HEK293 (cell line): ENCODE data around the gene LRRC74A.

Experiments used
- CTCF ChIA-PET: fragments of 350-600 bp; formaldehyde crosslinking; extraction: SDS; loops from one replicate; lab custom pipeline; 2021; ENCODE audit warnings: antibody characterized with exemption; lab: Yijun Ruan, JAX
- POLR2A ChIA-PET: fragments of 300-600 bp; formaldehyde crosslinking; extraction: SDS; loops from one replicate; lab custom pipeline; 2020; ENCODE audit warnings: antibody characterized with exemption, inconsistent platforms; lab: Yijun Ruan, JAX
- H3K27ac ChIP-seq: fragments of 200-500 bp; sonication (Bioruptor generic); 2 replicates; pipeline ENCODE4 v1.5.1; 2014; ENCODE audit warnings: low read depth, low read length, control low read depth, inconsistent platforms; ENCODE audit errors: extremely low read depth
- H3K36me3 ChIP-seq, 2 experiments: fragments of 200-500 bp in 1 of 2; sonication (Bioruptor generic) in 1 of 2; 1 replicate in 1 of 2; 2 replicates in 1 of 2; pipeline ENCODE4 v1.5.1; 2014 to 2017; ENCODE audit warnings: inconsistent platforms in 2 of 2, low read length in 2 of 2; ENCODE audit not compliant: control insufficient read depth in 2 of 2, insufficient read depth in 1 of 2
- H3K4me1 ChIP-seq: fragments of 200-500 bp; sonication (Bioruptor generic); 2 replicates; pipeline ENCODE4 v1.5.1; 2014; ENCODE audit warnings: mild to moderate bottlenecking, low read length, inconsistent platforms; ENCODE audit not compliant: control insufficient read depth, insufficient read depth
- H3K4me3 ChIP-seq: 2 replicates; pipeline ENCODE4 v1.5.1; 2011; ENCODE audit warnings: low read depth, mild to moderate bottlenecking, control low read depth, low read length, moderate library complexity
- H3K9me3 ChIP-seq: fragments of 200-500 bp; sonication (Bioruptor generic); 2 replicates; pipeline ENCODE4 v1.5.1; 2014; ENCODE audit warnings: low read depth, low read length, inconsistent platforms; ENCODE audit not compliant: control insufficient read depth, insufficient read depth
- GLIS2 ChIP-seq: fragments of 450-650 bp; formaldehyde crosslinking; IDR thresholded peaks from 2 replicates; pipeline ENCODE4 v1.5.1; 2016; ENCODE audit warnings: missing biosample characterization, missing genetic modification characterization
- SP3 ChIP-seq: fragments of 450-650 bp; formaldehyde crosslinking; IDR thresholded peaks from 2 replicates; pipeline ENCODE4 v1.5.1; 2016; ENCODE audit warnings: missing biosample characterization, missing genetic modification characterization
- TRIM28 ChIP-seq: IDR thresholded peaks from 2 replicates; pipeline ENCODE4 v1.6.1; 2011; ENCODE audit warnings: low read length, control low read depth, borderline replicate concordance
- ZBTB17 ChIP-seq: fragments of 450-650 bp; formaldehyde crosslinking; IDR thresholded peaks from 2 replicates; pipeline ENCODE4 v1.5.1; 2016; ENCODE audit warnings: missing biosample characterization, missing genetic modification characterization
- ZBTB20 ChIP-seq: fragments of 450-650 bp; formaldehyde crosslinking; IDR thresholded peaks from 2 replicates; pipeline ENCODE4 v1.5.1; 2016; ENCODE audit warnings: missing biosample characterization, missing genetic modification characterization
- ZFP37 ChIP-seq: fragments of 450-650 bp; formaldehyde crosslinking; IDR thresholded peaks from 2 replicates; pipeline ENCODE4 v1.5.1; 2016; ENCODE audit warnings: missing biosample characterization, missing genetic modification characterization
- ZNF121 ChIP-seq: fragments of 450-650 bp; formaldehyde crosslinking; IDR thresholded peaks from 2 replicates; pipeline ENCODE4 v1.5.1; 2016; ENCODE audit warnings: missing biosample characterization, missing genetic modification characterization
- ZNF155 ChIP-seq: fragments of 450-650 bp; formaldehyde crosslinking; IDR thresholded peaks from 2 replicates; pipeline ENCODE4 v1.5.1; 2016; ENCODE audit warnings: missing biosample characterization, missing genetic modification characterization
- ZNF169 ChIP-seq: fragments of 450-650 bp; formaldehyde crosslinking; IDR thresholded peaks from 2 replicates; pipeline ENCODE4 v1.5.1; 2016; ENCODE audit warnings: missing biosample characterization, missing genetic modification characterization
- ZNF202 ChIP-seq: fragments of 450-650 bp; formaldehyde crosslinking; IDR thresholded peaks from 2 replicates; pipeline ENCODE4 v1.5.1; 2016; ENCODE audit warnings: missing biosample characterization, missing genetic modification characterization, borderline replicate concordance
- ZNF26 ChIP-seq: fragments of 450-650 bp; formaldehyde crosslinking; IDR thresholded peaks from 2 replicates; pipeline ENCODE4 v1.5.1; 2016; ENCODE audit warnings: missing biosample characterization, missing genetic modification characterization
- ZNF302 ChIP-seq: fragments of 450-650 bp; formaldehyde crosslinking; IDR thresholded peaks from 2 replicates; pipeline ENCODE4 v1.5.1; 2016; ENCODE audit warnings: missing biosample characterization, missing genetic modification characterization, low read depth
- ZNF529 ChIP-seq: fragments of 450-650 bp; formaldehyde crosslinking; IDR thresholded peaks from 2 replicates; pipeline ENCODE4 v1.5.1; 2017; ENCODE audit warnings: missing genetic modification characterization, missing biosample characterization; ENCODE audit not compliant: insufficient replicate concordance
- ZNF585B ChIP-seq: fragments of 450-650 bp; formaldehyde crosslinking; IDR thresholded peaks from 2 replicates; pipeline ENCODE4 v1.5.1; 2016; ENCODE audit warnings: missing biosample characterization, missing genetic modification characterization
- ZNF626 ChIP-seq: fragments of 450-650 bp; sonication (Bioruptor Pico); formaldehyde crosslinking; IDR thresholded peaks from 2 replicates; pipeline ENCODE4 v1.5.1; 2018; ENCODE audit warnings: missing biosample characterization, missing genetic modification characterization, inconsistent platforms
- ZNF658 ChIP-seq: fragments of 450-650 bp; formaldehyde crosslinking; IDR thresholded peaks from 2 replicates; pipeline ENCODE4; 2016; ENCODE audit warnings: missing biosample characterization, missing genetic modification characterization
- ZNF664 ChIP-seq: fragments of 450-650 bp; formaldehyde crosslinking; IDR thresholded peaks from 2 replicates; pipeline ENCODE4 v1.5.1; 2016; ENCODE audit warnings: missing biosample characterization, missing genetic modification characterization
- ZNF785 ChIP-seq: fragments of 450-650 bp; formaldehyde crosslinking; IDR thresholded peaks from 2 replicates; pipeline ENCODE4 v1.5.1; 2016; ENCODE audit warnings: missing biosample characterization, missing genetic modification characterization
- ZXDB ChIP-seq: fragments of 450-650 bp; formaldehyde crosslinking; IDR thresholded peaks from 2 replicates; pipeline ENCODE4 v1.5.1; 2016; ENCODE audit warnings: missing biosample characterization, missing genetic modification characterization
- TF ChIP-seq, protein P1 (sequence below): fragments of 450-650 bp; formaldehyde crosslinking; conservative IDR thresholded peaks from 2 replicates; pipeline ENCODE4 v1.5.1; 2016; ENCODE audit warnings: low read depth, missing biosample characterization, missing genetic modification characterization
- TF ChIP-seq, protein P2 (sequence below): fragments of 450-650 bp; formaldehyde crosslinking; IDR thresholded peaks from 2 replicates; pipeline ENCODE4 v1.5.1; 2016; ENCODE audit warnings: missing biosample characterization, missing genetic modification characterization, borderline replicate concordance
- TF ChIP-seq, protein P3 (sequence below): fragments of 450-650 bp; formaldehyde crosslinking; IDR thresholded peaks from 2 replicates; pipeline ENCODE4 v1.5.1; 2016; ENCODE audit warnings: missing biosample characterization, missing genetic modification characterization, borderline replicate concordance

The LRRC74A gene

DNA sequence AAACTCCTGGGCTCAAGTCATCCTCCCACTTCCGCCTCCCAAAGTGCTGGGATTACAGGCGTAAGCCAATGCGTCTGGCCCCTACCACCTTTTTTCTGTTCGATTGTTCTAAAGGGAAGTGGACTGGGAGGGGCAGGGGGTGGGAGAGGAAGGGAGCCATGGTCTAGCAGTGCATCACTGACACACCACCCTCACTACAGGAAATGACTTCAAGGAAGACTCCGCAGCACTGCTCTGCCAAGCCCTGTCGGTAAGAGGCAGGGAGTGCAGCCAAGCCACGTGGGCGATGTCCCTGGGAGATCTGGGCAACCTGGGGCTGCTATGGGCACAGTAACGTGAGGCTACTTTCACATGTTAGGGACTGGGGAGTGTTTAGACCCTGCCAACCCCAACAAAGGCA, 18.0 kb downstream of the LRRC74A start (continued):
- TF ChIP-seq ZFP37 (no peak), SP3 (tag by site-specific recombination) (no peak), ZNF626 (tag by site-specific recombination) (no peak), ZNF585B (no peak), ZNF155 (tag by site-specific recombination) (no peak)
- TF ChIP-seq, protein P1, sequence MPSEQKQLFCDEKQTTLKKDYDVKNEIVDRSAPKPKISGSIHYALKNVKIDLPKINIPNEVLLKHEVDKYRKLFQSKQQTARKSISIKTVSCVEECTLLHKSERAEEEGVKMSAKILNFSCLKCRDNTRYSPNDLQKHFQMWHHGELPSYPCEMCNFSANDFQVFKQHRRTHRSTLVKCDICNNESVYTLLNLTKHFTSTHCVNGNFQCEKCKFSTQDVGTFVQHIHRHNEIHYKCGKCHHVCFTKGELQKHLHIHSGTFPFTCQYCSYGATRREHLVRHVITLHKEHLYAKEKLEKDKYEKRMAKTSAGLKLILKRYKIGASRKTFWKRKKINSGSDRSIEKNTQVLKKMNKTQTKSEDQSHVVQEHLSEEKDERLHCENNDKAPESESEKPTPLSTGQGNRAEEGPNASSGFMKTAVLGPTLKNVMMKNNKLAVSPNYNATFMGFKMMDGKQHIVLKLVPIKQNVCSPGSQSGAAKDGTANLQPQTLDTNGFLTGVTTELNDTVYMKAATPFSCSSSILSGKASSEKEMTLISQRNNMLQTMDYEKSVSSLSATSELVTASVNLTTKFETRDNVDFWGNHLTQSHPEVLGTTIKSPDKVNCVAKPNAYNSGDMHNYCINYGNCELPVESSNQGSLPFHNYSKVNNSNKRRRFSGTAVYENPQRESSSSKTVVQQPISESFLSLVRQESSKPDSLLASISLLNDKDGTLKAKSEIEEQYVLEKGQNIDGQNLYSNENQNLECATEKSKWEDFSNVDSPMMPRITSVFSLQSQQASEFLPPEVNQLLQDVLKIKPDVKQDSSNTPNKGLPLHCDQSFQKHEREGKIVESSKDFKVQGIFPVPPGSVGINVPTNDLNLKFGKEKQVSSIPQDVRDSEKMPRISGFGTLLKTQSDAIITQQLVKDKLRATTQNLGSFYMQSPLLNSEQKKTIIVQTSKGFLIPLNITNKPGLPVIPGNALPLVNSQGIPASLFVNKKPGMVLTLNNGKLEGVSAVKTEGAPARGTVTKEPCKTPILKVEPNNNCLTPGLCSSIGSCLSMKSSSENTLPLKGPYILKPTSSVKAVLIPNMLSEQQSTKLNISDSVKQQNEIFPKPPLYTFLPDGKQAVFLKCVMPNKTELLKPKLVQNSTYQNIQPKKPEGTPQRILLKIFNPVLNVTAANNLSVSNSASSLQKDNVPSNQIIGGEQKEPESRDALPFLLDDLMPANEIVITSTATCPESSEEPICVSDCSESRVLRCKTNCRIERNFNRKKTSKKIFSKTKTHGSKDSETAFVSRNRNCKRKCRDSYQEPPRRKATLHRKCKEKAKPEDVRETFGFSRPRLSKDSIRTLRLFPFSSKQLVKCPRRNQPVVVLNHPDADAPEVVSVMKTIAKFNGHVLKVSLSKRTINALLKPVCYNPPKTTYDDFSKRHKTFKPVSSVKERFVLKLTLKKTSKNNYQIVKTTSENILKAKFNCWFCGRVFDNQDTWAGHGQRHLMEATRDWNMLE (tag by site-specific recombination): no peak
- TF ChIP-seq, all 188 proteins: peak for 0

GRCh38 chr14:76846331-76847047, 20.3 kb downstream of the LRRC74A start:
- CTCF ChIA-PET: interaction anchor here (0.7 to 1.3 kb wide), 4 partner anchors 62 to 360 kb away, joined by 3 to 7 read pairs (median 4); no protein-coding TSS in a partner anchor
- no peaks in the 10 kb centered on the region for H3K9me3 ChIP-seq
- no peak overlapping the region for H3K27ac ChIP-seq
- POLR2A ChIA-PET: no interaction called here
- no peak overlapping the region for H3K4me3 ChIP-seq
- no peaks in the 10 kb centered on the region for H3K36me3 ChIP-seq
- H3K4me1 ChIP-seq: no peaks in the 10 kb centered on the region
- TF ChIP-seq ZNF121 (tag by site-specific recombination): no peak
- TF ChIP-seq ZNF26 (tag by site-specific recombination): no peak
- no peak for TF ChIP-seq ZNF202 (tag by site-specific recombination)
- TF ChIP-seq GLIS2 (tag by site-specific recombination): no peak
- TF ChIP-seq, protein P2, sequence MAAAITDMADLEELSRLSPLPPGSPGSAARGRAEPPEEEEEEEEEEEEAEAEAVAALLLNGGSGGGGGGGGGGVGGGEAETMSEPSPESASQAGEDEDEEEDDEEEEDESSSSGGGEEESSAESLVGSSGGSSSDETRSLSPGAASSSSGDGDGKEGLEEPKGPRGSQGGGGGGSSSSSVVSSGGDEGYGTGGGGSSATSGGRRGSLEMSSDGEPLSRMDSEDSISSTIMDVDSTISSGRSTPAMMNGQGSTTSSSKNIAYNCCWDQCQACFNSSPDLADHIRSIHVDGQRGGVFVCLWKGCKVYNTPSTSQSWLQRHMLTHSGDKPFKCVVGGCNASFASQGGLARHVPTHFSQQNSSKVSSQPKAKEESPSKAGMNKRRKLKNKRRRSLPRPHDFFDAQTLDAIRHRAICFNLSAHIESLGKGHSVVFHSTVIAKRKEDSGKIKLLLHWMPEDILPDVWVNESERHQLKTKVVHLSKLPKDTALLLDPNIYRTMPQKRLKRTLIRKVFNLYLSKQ (tag by site-specific recombination): no peak
- TF ChIP-seq ZBTB17: no peak
- TF ChIP-seq TRIM28: no peak
- TF ChIP-seq ZXDB (tag by site-specific recombination): no peak
- TF ChIP-seq ZNF169: no peak
- TF ChIP-seq, protein P3, sequence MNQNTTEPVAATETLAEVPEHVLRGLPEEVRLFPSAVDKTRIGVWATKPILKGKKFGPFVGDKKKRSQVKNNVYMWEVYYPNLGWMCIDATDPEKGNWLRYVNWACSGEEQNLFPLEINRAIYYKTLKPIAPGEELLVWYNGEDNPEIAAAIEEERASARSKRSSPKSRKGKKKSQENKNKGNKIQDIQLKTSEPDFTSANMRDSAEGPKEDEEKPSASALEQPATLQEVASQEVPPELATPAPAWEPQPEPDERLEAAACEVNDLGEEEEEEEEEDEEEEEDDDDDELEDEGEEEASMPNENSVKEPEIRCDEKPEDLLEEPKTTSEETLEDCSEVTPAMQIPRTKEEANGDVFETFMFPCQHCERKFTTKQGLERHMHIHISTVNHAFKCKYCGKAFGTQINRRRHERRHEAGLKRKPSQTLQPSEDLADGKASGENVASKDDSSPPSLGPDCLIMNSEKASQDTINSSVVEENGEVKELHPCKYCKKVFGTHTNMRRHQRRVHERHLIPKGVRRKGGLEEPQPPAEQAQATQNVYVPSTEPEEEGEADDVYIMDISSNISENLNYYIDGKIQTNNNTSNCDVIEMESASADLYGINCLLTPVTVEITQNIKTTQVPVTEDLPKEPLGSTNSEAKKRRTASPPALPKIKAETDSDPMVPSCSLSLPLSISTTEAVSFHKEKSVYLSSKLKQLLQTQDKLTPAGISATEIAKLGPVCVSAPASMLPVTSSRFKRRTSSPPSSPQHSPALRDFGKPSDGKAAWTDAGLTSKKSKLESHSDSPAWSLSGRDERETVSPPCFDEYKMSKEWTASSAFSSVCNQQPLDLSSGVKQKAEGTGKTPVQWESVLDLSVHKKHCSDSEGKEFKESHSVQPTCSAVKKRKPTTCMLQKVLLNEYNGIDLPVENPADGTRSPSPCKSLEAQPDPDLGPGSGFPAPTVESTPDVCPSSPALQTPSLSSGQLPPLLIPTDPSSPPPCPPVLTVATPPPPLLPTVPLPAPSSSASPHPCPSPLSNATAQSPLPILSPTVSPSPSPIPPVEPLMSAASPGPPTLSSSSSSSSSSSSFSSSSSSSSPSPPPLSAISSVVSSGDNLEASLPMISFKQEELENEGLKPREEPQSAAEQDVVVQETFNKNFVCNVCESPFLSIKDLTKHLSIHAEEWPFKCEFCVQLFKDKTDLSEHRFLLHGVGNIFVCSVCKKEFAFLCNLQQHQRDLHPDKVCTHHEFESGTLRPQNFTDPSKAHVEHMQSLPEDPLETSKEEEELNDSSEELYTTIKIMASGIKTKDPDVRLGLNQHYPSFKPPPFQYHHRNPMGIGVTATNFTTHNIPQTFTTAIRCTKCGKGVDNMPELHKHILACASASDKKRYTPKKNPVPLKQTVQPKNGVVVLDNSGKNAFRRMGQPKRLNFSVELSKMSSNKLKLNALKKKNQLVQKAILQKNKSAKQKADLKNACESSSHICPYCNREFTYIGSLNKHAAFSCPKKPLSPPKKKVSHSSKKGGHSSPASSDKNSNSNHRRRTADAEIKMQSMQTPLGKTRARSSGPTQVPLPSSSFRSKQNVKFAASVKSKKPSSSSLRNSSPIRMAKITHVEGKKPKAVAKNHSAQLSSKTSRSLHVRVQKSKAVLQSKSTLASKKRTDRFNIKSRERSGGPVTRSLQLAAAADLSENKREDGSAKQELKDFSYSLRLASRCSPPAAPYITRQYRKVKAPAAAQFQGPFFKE (tag by site-specific recombination): no peak
- no peak for TF ChIP-seq ZBTB20 (tag by site-specific recombination)
- no peak for TF ChIP-seq ZNF529 (tag by site-specific recombination)
- TF ChIP-seq ZNF664 (tag by site-specific recombination): no peak
- TF ChIP-seq ZNF785: no peak
- TF ChIP-seq ZNF658 (tag by site-specific recombination): no peak
- no peak for TF ChIP-seq ZNF302 (tag by site-specific recombination)
